ENCODE measurements around the gene CELSR1. TPM values are rescaled to one million over a fixed set of nuclear protein-coding genes. Genes with fewer than 3 reads are reported as not detected.

Gene CELSR1
- total RNA-seq, 3 donors from 2014 or later = 0.96 to 36.7 (median 21.2) TPM

DNA sequence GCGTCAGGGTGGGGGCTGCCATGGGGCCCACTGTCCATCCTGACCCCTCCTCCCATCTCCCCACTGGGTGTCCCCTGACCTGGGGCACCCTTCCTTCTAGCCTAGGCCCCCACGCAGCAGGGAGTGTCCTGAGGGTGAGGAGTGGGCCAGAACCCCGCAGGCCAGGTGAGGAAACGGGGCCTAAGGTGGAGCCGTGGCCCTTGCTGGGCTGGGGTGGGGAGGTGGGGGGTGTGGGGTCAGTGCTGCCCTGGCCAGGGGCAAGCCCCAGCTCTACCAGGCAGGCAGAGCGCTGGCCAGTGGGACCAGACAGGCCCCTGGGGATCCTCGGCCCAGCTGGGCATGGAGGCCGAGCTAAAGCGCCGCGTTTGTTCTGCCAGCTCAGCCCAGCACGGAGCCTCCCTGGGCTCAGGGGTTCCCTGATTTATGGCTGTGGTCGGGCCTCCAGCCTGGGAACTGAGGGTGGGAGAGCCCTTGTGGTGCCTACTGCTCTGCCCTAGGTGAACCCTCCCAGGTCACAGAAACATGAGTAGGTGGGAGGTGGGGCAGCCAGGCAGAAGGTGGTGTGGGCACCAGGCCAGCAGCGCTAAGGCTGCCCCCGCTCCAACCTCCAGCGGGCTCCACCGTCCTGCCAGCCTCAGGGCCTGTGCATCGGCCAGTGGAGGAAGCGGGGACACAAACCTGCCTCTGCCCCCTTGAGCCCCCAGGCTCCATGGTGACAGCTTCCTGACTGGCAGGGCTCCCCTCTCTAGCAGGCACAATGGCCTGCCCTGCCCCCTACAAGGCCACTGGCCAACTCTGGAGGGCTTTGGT, 179.5 kb downstream of the CELSR1 start:
- Histone ChIP-seq H3K27me3 (no peaks in the 10 kb centered on the region), H3K4me1 (no peaks in the 10 kb centered on the region), H3K9me3 (no peaks in the 10 kb centered on the region), H3K36me3 (no peaks in the 10 kb centered on the region), H3K4me3 (no peak overlapping the region), H3K27ac (no peak overlapping the region)
- intact Hi-C loops (cut with DNase I; ENCODE audit: low total_unique reads) = loop anchor here (10.0 kb wide), 1 partner anchor 177 kb away; the partner anchor contains the start of gene CELSR1
- TF ChIP-seq, protein P1, sequence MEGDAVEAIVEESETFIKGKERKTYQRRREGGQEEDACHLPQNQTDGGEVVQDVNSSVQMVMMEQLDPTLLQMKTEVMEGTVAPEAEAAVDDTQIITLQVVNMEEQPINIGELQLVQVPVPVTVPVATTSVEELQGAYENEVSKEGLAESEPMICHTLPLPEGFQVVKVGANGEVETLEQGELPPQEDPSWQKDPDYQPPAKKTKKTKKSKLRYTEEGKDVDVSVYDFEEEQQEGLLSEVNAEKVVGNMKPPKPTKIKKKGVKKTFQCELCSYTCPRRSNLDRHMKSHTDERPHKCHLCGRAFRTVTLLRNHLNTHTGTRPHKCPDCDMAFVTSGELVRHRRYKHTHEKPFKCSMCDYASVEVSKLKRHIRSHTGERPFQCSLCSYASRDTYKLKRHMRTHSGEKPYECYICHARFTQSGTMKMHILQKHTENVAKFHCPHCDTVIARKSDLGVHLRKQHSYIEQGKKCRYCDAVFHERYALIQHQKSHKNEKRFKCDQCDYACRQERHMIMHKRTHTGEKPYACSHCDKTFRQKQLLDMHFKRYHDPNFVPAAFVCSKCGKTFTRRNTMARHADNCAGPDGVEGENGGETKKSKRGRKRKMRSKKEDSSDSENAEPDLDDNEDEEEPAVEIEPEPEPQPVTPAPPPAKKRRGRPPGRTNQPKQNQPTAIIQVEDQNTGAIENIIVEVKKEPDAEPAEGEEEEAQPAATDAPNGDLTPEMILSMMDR (IDR thresholded peaks at IDR 0.05) = no peak
- no peak for TF ChIP-seq POLR2AphosphoS5 (IDR thresholded peaks at IDR 0.05)
- TF ChIP-seq POLR2A (IDR thresholded peaks at IDR 0.05) = no peak
- no peak for DNase-seq (ENCODE audit: low spot score in 2 of 2)

DNA sequence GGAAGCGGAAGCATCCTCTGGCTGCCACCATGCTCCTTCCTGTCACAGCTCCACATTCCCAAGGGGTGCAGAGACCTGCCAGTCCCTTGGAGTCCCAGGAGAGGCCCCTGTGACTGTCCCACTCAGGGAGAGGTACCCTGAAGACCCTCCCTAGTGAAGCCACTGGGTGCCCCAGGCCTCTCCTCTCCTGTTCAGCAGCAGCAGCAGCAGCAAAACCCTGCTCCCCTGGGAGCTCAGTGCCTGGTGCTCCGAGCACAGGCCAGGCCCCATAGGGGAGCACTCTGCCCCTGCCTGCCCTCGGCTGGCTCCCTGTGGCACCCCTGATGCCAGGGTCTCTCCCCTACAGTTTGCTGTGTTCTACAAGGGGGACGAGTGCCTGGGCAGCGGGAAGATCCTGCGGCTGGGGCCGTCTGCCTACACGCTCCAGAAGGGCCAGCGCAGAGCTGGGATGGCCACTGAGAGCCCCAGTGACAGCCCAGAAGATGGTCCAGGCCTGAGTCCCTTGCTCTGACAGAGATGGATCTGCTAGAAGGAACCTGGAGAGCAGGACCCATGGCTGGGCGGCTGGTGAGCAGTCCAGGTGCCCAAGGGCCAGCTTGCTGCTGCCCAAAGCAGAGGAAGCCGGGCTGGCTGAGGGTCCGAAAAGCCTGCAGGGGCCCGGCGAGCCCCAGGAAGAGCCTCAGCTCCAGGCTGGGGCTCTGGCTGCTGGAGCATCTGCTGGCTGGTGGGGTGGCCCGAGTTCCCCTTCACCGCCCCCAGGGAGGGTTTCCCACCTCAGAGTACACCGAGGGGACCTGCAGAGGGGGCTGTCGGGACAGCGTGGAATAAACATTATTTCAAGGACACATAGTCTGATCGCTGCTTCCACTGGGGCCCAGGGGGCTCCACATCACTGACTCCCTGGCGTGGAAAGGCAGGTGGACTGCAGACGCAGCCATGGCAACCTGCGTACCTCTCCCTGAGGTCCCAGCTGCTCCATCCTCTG, 180.6 kb downstream of the CELSR1 start:
- H3K27ac ChIP-seq = no peak overlapping the region
- no peaks in the 10 kb centered on the region for H3K9me3 ChIP-seq
- TF ChIP-seq POLR2A (IDR thresholded peaks at IDR 0.05) (no peak), POLR2AphosphoS5 (IDR thresholded peaks at IDR 0.05) (no peak)
- TF ChIP-seq, protein P1 (IDR thresholded peaks at IDR 0.05) = no peak
- H3K4me1 ChIP-seq = no peaks in the 10 kb centered on the region
- DNase-seq (ENCODE audit: low spot score in 2 of 2) = no peak
- intact Hi-C loops (cut with DNase I; ENCODE audit: low total_unique reads) = loop anchor here (10.0 kb wide), 1 partner anchor 178 kb away; the partner anchor contains the start of gene CELSR1
- H3K36me3 ChIP-seq = no peaks in the 10 kb centered on the region
- H3K27me3 ChIP-seq = no peaks in the 10 kb centered on the region
- H3K4me3 ChIP-seq = no peak overlapping the region

DNA sequence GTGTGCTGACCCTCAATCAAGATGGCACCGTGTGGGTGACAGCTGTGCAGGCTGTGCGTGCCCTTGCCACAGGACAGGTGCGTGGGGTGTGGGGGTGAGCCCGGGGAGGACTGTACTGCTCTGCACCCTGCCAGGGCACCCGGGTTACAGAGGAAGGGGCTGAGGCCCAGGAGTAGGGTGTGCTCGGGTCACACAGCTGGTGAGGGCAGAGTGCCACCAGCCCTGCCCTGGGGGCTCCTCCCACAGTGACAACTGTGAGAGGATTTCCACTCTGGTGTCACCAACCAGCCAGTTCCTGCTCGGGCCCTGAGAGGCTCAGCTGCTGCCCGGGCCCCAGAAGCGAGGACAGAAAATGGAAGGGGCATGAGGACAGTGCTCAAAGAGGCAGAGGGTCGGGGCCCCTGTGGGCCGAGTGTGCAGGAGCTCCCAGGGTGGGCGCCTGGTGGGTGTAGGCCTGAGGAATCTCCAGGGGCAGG, 181.4 kb downstream of the CELSR1 start:
- DNase-seq (ENCODE audit: low spot score in 2 of 2) = no peak
- no peaks in the 10 kb centered on the region for H3K9me3 ChIP-seq
- H3K4me1 ChIP-seq = no peaks in the 10 kb centered on the region
- H3K36me3 ChIP-seq = peaks cover 7% of the 10 kb centered on the region
- no peaks in the 10 kb centered on the region for H3K27me3 ChIP-seq
- H3K27ac ChIP-seq = no peak overlapping the region
- no peak for TF ChIP-seq POLR2A (IDR thresholded peaks at IDR 0.05)
- TF ChIP-seq POLR2AphosphoS5 (IDR thresholded peaks at IDR 0.05) = no peak
- TF ChIP-seq, protein P1 (IDR thresholded peaks at IDR 0.05) = no peak
- intact Hi-C loops (cut with DNase I; ENCODE audit: low total_unique reads) = loop anchor here (10.0 kb wide), 1 partner anchor 179 kb away; the partner anchor contains the start of gene CELSR1
- H3K4me3 ChIP-seq = no peak overlapping the region

DNA sequence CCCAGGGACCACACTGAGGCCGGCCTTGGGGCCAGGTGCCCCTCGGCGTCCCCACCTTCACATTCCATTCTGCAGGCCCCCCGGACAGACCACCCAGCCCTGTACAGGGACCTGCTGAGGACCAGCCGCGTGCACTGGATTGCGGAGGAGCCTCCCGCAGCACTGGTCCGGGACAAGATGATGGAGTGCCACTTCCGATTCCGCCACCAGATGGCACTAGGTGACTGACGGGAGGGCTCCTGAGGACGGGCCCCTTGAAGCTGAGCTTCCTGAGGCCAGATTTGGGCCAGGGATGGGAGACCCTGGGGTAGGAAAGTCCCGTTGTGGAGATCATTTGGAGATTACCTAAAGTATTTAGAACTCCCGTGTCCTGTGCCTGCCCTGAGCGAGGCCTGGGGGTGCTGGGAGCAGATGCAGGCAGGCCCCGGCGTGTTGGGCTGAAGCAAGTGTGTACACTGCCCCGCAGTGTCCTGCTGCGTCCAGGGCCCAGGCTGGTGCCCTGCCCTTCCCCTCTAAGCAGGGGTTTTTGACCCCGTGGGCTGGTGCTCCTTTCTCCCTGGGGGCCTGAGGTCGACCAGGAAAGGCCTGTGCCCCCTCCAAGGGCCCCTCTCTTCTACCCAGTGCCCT, 181.9 kb downstream of the CELSR1 start:
- no peaks in the 10 kb centered on the region for H3K27me3 ChIP-seq
- no peak for TF ChIP-seq POLR2AphosphoS5 (IDR thresholded peaks at IDR 0.05)
- TF ChIP-seq POLR2A (IDR thresholded peaks at IDR 0.05) = no peak
- TF ChIP-seq, protein P1 (IDR thresholded peaks at IDR 0.05) = peak; percentile 43 to 75 (median 67)
- H3K9me3 ChIP-seq = no peaks in the 10 kb centered on the region
- H3K27ac ChIP-seq = no peak overlapping the region
- intact Hi-C loops (cut with DNase I; ENCODE audit: low total_unique reads) = loop anchor here (10.0 kb wide), 1 partner anchor 179 kb away; the partner anchor contains the start of gene CELSR1
- no peak overlapping the region for H3K4me3 ChIP-seq
- peak; percentile 47 to 81 for DNase-seq (ENCODE audit: low spot score in 2 of 2)
- H3K4me1 ChIP-seq = no peaks in the 10 kb centered on the region
- peaks cover 13% of the 10 kb centered on the region for H3K36me3 ChIP-seq
